ENCODE measurements around the gene COPG1. TPM values are rescaled to one million over a fixed set of nuclear protein-coding genes. Genes with fewer than 3 reads are reported as not detected.

The COPG1 gene
- total and polyA plus RNA-seq, 9 of the 15 experiments (the other 6 are each of a cell fraction or from before 2014, with no cell fraction given), result 40.3 to 105 (median 62.4) TPM

DNA sequence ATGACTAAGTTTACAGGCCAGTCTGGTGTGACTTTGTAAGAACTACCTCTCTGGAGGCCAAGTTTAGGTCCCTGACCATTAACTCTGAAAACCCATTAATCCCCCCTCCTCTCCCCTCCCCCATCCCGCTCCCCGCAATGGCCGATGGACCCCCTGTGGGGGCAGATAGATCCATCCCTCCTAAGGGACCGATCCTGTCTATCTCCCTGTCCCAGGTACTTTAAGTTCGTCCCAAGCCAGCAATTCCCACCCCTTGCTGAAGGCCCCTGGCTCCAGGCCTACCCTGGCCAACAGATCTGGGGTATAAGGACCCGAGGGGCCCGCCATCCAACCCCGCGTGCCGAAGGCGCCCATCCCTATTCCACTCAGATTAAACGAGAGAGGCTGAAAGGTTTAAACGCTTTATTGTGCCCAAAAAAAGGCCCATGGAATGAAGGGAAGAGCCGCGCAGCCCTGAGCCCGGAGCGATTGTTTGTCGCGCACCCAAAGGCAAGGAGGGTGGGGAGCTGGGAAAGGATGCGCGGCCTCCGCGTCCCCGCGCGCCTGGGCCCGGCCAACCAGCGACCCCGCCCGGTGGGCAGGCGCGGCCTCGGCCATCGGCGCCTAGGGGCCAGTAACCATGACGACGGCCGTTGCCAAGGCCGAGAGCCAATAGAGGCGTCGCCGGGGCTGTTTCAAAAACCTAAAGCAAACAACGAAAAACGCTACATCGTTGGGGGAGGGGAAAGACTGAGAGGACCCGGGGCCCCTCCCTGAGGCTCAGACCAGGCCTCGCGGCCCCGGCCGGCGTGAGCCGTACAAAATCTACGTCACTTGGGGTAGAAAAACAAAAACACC, 65.2 kb downstream of the COPG1 start (continued):
- peak; percentile 1 for TF ChIP-seq TBP (optimal IDR thresholded peaks at IDR 0.05; ENCODE audit: low read depth, low read length)
- TF ChIP-seq, protein P1, sequence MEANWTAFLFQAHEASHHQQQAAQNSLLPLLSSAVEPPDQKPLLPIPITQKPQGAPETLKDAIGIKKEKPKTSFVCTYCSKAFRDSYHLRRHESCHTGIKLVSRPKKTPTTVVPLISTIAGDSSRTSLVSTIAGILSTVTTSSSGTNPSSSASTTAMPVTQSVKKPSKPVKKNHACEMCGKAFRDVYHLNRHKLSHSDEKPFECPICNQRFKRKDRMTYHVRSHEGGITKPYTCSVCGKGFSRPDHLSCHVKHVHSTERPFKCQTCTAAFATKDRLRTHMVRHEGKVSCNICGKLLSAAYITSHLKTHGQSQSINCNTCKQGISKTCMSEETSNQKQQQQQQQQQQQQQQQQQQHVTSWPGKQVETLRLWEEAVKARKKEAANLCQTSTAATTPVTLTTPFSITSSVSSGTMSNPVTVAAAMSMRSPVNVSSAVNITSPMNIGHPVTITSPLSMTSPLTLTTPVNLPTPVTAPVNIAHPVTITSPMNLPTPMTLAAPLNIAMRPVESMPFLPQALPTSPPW (CRISPR knock-in tag; IDR thresholded peaks at IDR 0.05), result peak; percentile 42; the same call in 1 of the 2 replicates
- TF ChIP-seq, protein P2, sequence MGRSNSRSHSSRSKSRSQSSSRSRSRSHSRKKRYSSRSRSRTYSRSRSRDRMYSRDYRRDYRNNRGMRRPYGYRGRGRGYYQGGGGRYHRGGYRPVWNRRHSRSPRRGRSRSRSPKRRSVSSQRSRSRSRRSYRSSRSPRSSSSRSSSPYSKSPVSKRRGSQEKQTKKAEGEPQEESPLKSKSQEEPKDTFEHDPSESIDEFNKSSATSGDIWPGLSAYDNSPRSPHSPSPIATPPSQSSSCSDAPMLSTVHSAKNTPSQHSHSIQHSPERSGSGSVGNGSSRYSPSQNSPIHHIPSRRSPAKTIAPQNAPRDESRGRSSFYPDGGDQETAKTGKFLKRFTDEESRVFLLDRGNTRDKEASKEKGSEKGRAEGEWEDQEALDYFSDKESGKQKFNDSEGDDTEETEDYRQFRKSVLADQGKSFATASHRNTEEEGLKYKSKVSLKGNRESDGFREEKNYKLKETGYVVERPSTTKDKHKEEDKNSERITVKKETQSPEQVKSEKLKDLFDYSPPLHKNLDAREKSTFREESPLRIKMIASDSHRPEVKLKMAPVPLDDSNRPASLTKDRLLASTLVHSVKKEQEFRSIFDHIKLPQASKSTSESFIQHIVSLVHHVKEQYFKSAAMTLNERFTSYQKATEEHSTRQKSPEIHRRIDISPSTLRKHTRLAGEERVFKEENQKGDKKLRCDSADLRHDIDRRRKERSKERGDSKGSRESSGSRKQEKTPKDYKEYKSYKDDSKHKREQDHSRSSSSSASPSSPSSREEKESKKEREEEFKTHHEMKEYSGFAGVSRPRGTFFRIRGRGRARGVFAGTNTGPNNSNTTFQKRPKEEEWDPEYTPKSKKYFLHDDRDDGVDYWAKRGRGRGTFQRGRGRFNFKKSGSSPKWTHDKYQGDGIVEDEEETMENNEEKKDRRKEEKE (IDR thresholded peaks at IDR 0.05; ENCODE audit: borderline replicate concordance in 1 of 2, control insufficient read depth in 1 of 2, low read depth in 2 of 2, low read length in 1 of 2), result peak in 1 of 2 experiments; percentile 21; a peak in 1 of 4 replicates
- peak; percentile 25; the same call in 1 of the 2 replicates for TF ChIP-seq SP1 (CRISPR knock-in tag; IDR thresholded peaks at IDR 0.05)
- peak in 1 of 2 experiments; percentile 92; a peak in 2 of 4 replicates for TF ChIP-seq CSDE1 (IDR thresholded peaks at IDR 0.05)
- 0 out of 4 replicates have a peak, but pooled peaks of 1 of the 2 experiments have one; percentile 25 for TF ChIP-seq NONO (IDR thresholded peaks at IDR 0.05; ENCODE audit: low read depth in 2 of 2, low read length in 1 of 2)
- TF ChIP-seq POLR2G (IDR thresholded peaks at IDR 0.05; ENCODE audit: low read depth, low read length), result peak; percentile 76
- TF ChIP-seq KDM5B (IDR thresholded peaks at IDR 0.05; ENCODE audit: insufficient replicate concordance, low read depth, low read length), result peak; percentile 12
- no peak for TF ChIP-seq ATF1 (CRISPR knock-in tag; IDR thresholded peaks at IDR 0.05)
- peak; percentile 63 for TF ChIP-seq ATF1 (tag; IDR thresholded peaks at IDR 0.05)
- 0 out of 2 replicates have a peak, but pooled peaks have one; percentile 10 for TF ChIP-seq CREB1 (IDR thresholded peaks at IDR 0.05)
- TF ChIP-seq CREB1 (CRISPR knock-in tag; IDR thresholded peaks at IDR 0.05), result no peak
- TF ChIP-seq POLR2AphosphoS5 (IDR thresholded peaks at IDR 0.05; ENCODE audit: control insufficient read depth, insufficient read depth, low read depth, low read length), result peak; percentile 45
- TF ChIP-seq RAD21 (CRISPR knock-in tag; conservative IDR thresholded peaks at IDR 0.05 in 1 of 2, IDR thresholded peaks at IDR 0.05 in 1 of 2), result peak in 1 of 2 experiments; percentile 27; a peak in 2 of 4 replicates
- TF ChIP-seq MTA3 (IDR thresholded peaks at IDR 0.05; ENCODE audit: borderline replicate concordance), result peak; percentile 74; the same call in 1 of the 2 replicates
- no peak for TF ChIP-seq CEBPB (tag; IDR thresholded peaks at IDR 0.05)
- TF ChIP-seq YY1 (IDR thresholded peaks at IDR 0.05; ENCODE audit: borderline replicate concordance in 1 of 3, control insufficient read depth in 1 of 3, extremely low read depth in 1 of 3, insufficient read depth in 3 of 3, insufficient read length in 1 of 3, insufficient replicate concordance in 2 of 3, low read depth in 1 of 3, low read length in 2 of 3), result peak in 2 of 3 experiments; percentile 30 to 57
- peak; percentile 50 for TF ChIP-seq ZFX (CRISPR knock-in tag; IDR thresholded peaks at IDR 0.05)
- TF ChIP-seq, protein P3, sequence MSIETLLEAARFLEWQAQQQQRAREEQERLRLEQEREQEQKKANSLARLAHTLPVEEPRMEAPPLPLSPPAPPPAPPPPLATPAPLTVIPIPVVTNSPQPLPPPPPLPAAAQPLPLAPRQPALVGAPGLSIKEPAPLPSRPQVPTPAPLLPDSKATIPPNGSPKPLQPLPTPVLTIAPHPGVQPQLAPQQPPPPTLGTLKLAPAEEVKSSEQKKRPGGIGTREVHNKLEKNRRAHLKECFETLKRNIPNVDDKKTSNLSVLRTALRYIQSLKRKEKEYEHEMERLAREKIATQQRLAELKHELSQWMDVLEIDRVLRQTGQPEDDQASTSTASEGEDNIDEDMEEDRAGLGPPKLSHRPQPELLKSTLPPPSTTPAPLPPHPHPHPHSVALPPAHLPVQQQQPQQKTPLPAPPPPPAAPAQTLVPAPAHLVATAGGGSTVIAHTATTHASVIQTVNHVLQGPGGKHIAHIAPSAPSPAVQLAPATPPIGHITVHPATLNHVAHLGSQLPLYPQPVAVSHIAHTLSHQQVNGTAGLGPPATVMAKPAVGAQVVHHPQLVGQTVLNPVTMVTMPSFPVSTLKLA (conservative IDR thresholded peaks at IDR 0.05), result 0 out of 4 replicates have a peak, but pooled peaks of 1 of the 2 experiments have one; percentile 22

Measured in K562 (cell line).